22Rv1 (cell line): ENCODE data around the gene PRSS53.

Experiments
- H3K27ac ChIP-seq: fragments of 450-650 bp; 2 replicates; pipeline ENCODE4 v1.5.1; 2017
- ZFX ChIP-seq: fragments of 450-650 bp; IDR thresholded peaks from 2 replicates; pipeline ENCODE4 v1.6.1; 2017; ENCODE audit warnings: antibody characterized with exemption, borderline replicate concordance
- TF ChIP-seq, protein P1 (sequence below): fragments of 450-650 bp; IDR thresholded peaks from 2 replicates; pipeline ENCODE4 v1.5.1; 2017; ENCODE audit warnings: mild to moderate bottlenecking

PRSS53 gene

DNA sequence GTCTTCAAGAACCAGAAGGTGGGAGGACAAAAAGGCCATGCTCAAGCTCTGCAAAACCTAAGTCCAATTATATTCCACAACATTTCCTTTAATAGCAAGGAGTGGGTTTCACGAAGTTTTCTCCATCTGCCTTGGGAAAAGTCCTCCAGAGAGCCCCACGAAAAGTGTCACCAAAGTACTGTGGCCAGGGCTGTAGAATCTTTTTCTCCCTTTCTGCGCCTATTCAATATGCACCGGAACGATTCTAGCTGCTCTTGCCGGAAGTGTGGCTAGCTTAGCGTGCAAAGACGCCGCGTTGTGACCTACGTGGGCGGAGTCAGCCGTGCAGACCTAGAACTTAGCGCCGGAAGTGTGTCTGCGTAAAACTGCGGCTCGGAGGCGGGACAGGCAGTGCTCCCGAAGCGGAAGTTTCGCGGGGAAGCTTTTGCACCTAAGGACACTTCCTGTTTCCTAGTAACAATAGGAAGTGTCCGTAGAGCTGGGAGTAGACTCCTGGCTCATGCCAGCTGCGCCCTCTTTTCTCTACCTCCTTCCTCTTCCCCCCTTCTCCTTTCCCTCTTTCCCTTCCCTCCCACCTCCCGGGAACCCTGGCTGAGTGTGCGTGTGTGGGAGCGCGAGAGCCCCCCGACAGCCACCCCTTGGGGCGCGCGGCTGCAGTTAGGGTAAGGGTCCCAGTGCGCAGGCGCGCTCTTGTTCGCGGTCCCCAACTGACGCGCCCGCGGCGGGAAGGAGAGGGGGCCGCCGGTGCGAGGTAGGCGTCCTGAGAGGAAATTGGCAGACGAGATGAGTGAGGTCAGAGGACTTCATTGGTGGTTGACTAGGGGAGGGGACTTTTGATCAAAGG is 14.6 kb downstream of the PRSS53 start, which contains the start of the genes ZNF646 and ZNF668:
TSS of gene ZNF646 (plus strand) at position 453 of the 844 bp plus-strand sequence. CDS start 1,903 bp downstream, outside the sequence.
TSS of gene ZNF668 (minus strand) at position 271 of the 844 bp plus-strand sequence. CDS start 9,781 bp downstream, outside the sequence.
- TF ChIP-seq, protein P1, sequence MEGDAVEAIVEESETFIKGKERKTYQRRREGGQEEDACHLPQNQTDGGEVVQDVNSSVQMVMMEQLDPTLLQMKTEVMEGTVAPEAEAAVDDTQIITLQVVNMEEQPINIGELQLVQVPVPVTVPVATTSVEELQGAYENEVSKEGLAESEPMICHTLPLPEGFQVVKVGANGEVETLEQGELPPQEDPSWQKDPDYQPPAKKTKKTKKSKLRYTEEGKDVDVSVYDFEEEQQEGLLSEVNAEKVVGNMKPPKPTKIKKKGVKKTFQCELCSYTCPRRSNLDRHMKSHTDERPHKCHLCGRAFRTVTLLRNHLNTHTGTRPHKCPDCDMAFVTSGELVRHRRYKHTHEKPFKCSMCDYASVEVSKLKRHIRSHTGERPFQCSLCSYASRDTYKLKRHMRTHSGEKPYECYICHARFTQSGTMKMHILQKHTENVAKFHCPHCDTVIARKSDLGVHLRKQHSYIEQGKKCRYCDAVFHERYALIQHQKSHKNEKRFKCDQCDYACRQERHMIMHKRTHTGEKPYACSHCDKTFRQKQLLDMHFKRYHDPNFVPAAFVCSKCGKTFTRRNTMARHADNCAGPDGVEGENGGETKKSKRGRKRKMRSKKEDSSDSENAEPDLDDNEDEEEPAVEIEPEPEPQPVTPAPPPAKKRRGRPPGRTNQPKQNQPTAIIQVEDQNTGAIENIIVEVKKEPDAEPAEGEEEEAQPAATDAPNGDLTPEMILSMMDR = no peak
- no peak for TF ChIP-seq ZFX
- peak within 1 kb of the TSS; percentile 92 for H3K27ac ChIP-seq

DNA sequence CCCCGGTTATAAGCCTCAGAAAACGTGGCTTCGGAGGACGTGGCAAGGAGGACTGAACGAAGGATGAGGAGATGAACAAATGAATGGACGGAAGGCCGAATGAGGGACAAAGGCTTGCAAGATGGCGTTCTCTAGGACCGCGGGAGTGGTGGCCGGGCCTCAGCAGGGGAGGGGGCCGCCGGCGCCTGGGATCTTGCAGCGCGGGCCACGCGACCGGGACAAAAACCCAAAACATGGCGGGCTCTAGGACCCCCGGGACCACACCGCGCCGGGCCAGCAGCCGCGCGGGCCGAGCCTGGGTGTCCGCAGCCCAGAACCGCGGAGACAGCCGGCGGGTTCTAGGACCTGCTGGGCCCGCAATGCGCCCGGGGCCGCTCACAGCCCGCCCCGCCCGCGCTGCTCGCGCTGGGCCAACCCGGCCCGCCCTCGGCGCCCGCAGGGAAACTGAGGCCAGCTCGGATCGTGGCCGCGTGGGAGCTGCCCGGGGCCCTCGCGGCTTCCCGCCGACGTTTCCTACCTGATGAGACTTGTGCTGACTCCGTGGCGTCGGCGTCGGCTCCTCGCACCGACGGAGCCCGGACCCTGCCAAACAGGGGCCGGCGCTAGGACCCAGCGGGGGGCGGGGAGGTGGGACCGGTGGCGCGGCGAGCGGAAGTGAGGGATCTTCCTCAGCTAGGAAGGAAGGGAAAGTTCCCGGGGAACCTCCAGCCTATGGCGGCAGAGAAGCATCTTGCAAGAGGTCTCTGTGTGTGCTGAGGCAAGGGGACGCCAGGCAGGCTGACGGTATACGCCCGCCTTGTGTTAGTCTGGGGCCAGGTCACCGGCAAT is 15.4 kb downstream of the PRSS53 start:
- peak overlapping the region; percentile 92 for H3K27ac ChIP-seq
- no peak for TF ChIP-seq ZFX
- TF ChIP-seq, protein P1 = no peak

DNA sequence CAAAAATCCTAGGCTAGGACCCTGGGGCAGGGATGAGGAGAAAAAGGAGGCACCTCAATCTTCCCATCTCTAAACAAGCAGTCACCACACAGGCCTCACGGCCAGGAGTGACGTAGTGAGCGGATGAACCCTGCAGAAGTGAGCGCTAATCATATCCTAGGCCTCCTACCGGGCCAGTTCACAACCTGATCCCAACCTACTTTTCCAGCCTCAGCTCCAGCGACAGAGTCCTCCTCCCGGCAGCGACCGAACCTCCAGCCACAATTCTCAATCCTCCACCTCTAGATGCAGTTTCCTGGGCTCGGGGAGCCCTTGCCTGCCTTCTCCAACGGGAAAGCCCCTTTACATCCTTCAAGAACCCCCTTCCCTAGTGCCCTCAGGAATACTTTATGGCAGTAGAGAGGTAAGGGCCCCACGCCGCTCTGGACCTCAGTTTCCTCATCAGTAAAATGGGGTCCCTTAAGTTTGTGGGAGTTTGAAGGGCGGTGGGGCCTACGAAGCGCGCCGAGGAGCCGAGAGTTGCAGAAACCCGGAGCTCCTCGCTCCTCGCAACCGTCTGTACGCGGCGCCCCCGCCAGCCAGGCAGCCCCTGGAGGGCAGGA is 16.1 kb downstream of the PRSS53 start:
- TF ChIP-seq, protein P1 = no peak
- no peak for TF ChIP-seq ZFX
- peak overlapping the region; percentile 92 for H3K27ac ChIP-seq

DNA sequence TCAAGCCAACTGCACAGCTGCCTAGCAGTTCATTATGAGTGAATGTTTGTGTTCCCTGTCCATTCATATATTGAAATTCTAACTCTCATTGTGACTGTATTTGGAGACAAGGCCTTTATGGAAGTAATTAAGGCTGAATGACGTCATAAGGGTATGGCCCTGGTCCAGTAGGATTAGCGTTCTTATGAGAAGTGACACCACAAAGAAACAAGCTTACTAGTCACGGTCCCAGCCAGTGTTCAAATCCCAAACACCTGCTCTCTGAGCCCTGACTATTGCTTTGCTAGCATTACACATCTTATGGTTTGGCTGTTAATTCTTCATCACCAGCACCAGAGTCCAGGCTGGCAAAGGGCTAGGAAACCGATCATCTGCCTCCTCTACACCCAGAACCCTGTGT is 16.9 kb downstream of the PRSS53 start:
- peak overlapping the region; percentile 92 for H3K27ac ChIP-seq
- TF ChIP-seq ZFX = no peak
- TF ChIP-seq, protein P1 = no peak

DNA sequence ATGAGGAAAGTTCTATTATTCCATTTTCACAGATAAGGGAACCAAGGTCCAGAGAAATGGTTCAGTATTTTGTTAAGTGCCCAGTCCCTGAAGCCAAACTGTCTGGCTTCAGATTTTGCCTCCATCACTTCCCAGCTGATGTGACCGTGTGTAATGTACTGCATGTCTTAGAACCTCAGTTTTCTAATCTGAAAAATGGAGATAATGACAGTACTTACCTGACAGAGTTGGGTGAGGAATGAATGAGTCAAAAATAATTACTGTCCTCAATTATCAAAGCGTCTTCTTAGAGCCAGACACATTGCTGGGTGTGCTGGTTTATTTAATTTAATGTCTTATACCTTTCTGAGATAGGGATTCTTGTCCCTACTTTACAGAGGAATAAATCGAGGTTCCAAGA is 21.4 kb downstream of the PRSS53 start:
- no peak overlapping the region for H3K27ac ChIP-seq
- TF ChIP-seq, protein P1 = no peak
- TF ChIP-seq ZFX = no peak

DNA sequence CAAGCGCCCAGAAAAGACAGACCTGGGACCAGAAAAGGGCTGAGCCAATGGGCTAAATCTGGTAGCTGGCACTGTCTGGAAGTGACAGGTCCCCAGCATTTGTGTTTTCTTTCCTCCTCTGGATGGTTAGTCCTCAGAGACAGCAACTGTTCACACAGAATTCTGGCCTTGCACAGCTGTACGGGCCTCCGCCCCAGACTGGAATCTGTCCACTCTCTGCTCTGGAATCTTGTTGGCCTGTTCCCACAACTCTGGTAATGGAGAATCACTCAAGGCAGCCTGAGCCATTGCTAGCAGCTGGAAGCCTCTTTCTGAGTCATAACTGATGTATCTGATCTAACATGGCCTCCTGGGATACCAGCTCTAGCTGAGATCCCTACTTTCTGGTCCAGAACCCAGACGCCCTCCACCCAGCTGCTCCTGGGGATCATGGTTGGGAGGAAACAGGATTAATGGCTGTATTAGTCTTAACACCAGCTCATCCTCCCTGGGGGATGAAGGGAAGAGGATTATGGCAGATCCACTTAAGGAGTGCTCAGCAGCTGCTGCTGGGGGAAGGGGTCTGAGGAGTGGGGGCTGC is 23.8 kb downstream of the PRSS53 start:
- H3K27ac ChIP-seq = no peak overlapping the region
- no peak for TF ChIP-seq ZFX
- TF ChIP-seq, protein P1 = no peak
